ENCODE results near the gene NSMCE1. TPM values are rescaled to one million over a fixed set of nuclear protein-coding genes. Genes with fewer than 3 reads are reported as not detected.

The NSMCE1 gene
- total and polyA plus RNA-seq, 4 donors = 16.5 to 39.0 (median 21.7) TPM

DNA sequence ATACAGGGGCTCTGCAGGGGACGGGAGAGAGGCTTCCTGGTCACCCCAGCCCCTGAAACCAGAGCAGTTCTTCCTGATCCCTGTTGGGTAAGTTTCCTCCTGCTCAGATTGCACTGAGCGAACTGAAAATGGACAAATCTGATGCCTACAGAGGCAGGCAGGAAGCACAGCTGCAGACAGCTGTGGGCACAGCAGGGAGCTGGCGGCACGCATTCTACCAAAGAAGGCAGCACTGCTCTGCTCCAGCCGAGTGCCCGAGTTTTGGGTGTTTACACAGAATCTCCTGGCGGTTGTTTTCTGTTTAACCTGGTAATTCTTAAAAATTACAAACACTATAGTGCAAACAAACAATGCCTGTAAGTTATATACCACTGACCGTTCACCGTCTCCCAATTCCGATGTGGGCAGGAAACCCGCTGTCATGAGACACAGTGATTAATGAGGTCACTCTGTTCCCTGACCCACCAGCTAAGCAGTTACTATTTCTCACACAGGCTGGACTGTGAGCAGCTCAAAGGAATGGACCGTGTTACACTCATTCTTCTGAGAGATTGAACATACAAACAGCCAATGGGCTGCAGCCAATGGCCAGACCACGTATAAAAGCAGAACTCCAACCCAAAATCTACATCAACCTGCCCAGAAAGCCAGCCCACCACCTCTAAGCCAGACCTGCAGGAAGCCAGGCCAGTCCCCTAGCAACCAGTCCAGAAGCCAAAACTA, 25.5 kb downstream of the NSMCE1 start:
- peaks cover 0 to 11% (median 2%) of the 10 kb centered on the region in 4 donors for H3K4me1 ChIP-seq (ENCODE audit: control insufficient read depth in 4 of 4, insufficient read depth in 4 of 4, low read length in 3 of 4)
- H3K9ac ChIP-seq (ENCODE audit: low read depth in 1 of 2, low read length in 2 of 2) = no peak overlapping the region
- no peaks in the 10 kb centered on the region for H3K9me3 ChIP-seq (ENCODE audit: control insufficient read depth in 4 of 4, low read length in 3 of 4)
- H3K27me3 ChIP-seq (ENCODE audit: control insufficient read depth in 4 of 4, insufficient read depth in 4 of 4, low read length in 3 of 4) = no peaks in the 10 kb centered on the region
- peaks cover 0 to 2% (median 0%) of the 10 kb centered on the region in 4 donors for H3K36me3 ChIP-seq (ENCODE audit: control insufficient read depth in 4 of 4, insufficient read depth in 3 of 4, low read depth in 1 of 4, low read length in 3 of 4)
- peak overlapping the region; percentile 58 to 76 for H3K27ac ChIP-seq (ENCODE audit: low read depth in 1 of 2, low read length in 2 of 2)
- 51% methylated on average over 13 of the region's 13 CpGs for WGBS
- no peak for TF ChIP-seq GABPA (IDR thresholded peaks at IDR 0.05 in 1 of 2, conservative IDR thresholded peaks at IDR 0.05 in 1 of 2)
- no peak for TF ChIP-seq REST (IDR thresholded peaks at IDR 0.05)
- TF ChIP-seq RXRA (IDR thresholded peaks at IDR 0.05) = peak in 1 of 2 donors; percentile 19
- TF ChIP-seq NR2F2 (IDR thresholded peaks at IDR 0.05) = peak; percentile 91
- H3K4me3 ChIP-seq (ENCODE audit: low read depth in 1 of 3, low read length in 3 of 3) = no peak overlapping the region
- DNase-seq (ENCODE audit: low spot score) = peak; percentile 33

DNA sequence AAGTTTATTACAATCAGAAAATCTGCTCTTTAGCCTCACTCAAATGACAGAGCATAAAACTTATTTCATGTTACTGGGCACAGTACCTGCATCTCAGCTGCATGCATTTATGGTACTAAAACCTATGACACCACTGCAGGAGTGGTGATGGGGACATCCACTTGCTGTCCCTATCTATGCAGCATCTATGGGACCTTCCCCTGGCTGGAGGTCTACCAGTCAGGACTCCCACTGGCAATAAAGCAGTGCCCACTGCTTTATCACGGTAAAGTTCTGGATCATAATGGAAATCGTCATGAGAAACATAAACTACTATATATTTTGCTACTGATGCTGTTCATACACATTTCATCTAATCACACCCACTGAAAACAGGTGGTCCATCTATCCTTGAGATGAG, 26.2 kb downstream of the NSMCE1 start:
- TF ChIP-seq ZBTB33 (IDR thresholded peaks at IDR 0.05) (no peak), FOXA1 (IDR thresholded peaks at IDR 0.05) (no peak), MAX (IDR thresholded peaks at IDR 0.05) (no peak), TAF1 (conservative IDR thresholded peaks at IDR 0.05) (no peak), SP1 (IDR thresholded peaks at IDR 0.05) (no peak), REST (IDR thresholded peaks at IDR 0.05) (no peak), GABPA (IDR thresholded peaks at IDR 0.05 in 1 of 2, conservative IDR thresholded peaks at IDR 0.05 in 1 of 2) (no peak), HNF4A (conservative IDR thresholded peaks at IDR 0.05) (no peak), FOXA2 (IDR thresholded peaks at IDR 0.05) (no peak), CTCF (IDR thresholded peaks at IDR 0.05; ENCODE audit: low read depth, low read length, missing input control) (no peak), RAD21 (IDR thresholded peaks at IDR 0.05) (no peak)
- no peak for DNase-seq (ENCODE audit: low spot score)
- 80% methylated on average over 2 of the region's 2 CpGs for WGBS
- Histone ChIP-seq H3K36me3 (ENCODE audit: control insufficient read depth in 4 of 4, insufficient read depth in 3 of 4, low read depth in 1 of 4, low read length in 3 of 4) (peaks cover 0 to 2% (median 0%) of the 10 kb centered on the region in 4 donors), H3K27ac (ENCODE audit: low read depth in 1 of 2, low read length in 2 of 2) (peak overlapping the region; percentile 58 to 76), H3K27me3 (ENCODE audit: control insufficient read depth in 4 of 4, insufficient read depth in 4 of 4, low read length in 3 of 4) (no peaks in the 10 kb centered on the region), H3K9ac (ENCODE audit: low read depth in 1 of 2, low read length in 2 of 2) (peak overlapping the region in 1 of 2 donors; percentile 18), H3K9me3 (ENCODE audit: control insufficient read depth in 4 of 4, low read length in 3 of 4) (no peaks in the 10 kb centered on the region), H3K4me3 (ENCODE audit: low read depth in 1 of 3, low read length in 3 of 3) (no peak overlapping the region), H3K4me1 (ENCODE audit: control insufficient read depth in 4 of 4, insufficient read depth in 4 of 4, low read length in 3 of 4) (peaks cover 0 to 11% (median 2%) of the 10 kb centered on the region in 4 donors)
